ENCODE data around the gene EXO5. TPM values are rescaled to one million over a fixed set of nuclear protein-coding genes. Genes with fewer than 3 reads are reported as not detected.
"Not testable (repeated sequence)": the region's sequence is repeated elsewhere in the genome, so short reads cannot be mapped to it uniquely, and the experiment has no call there.

Gene EXO5
- total RNA-seq, 1 donor from 2014 or later, result 16.3 TPM

- H3K27ac ChIP-seq, result peak overlapping the region; percentile 68 to 77
- H3K36me3 ChIP-seq, result peaks cover 9 to 15% of the 10 kb centered on the region in 2 donors
- H3K4me1 ChIP-seq, result peaks cover 0 to 4% of the 10 kb centered on the region in 2 donors
- intact Hi-C loops (cut with DNase I), result loop anchor here (1.0 kb wide), 2 partner anchors 27 to 54 kb away; partner anchors contain the start of genes ZFP69B and ZNF684
- DNase-seq (ENCODE audit: low spot score in 2 of 2), result no peak
- H3K27me3 ChIP-seq, result no peaks in the 10 kb centered on the region
- no peak for TF ChIP-seq CTCF (IDR thresholded peaks at IDR 0.05)
- peak overlapping the region; percentile 93 to 99 for H3K4me3 ChIP-seq
- H3K9me3 ChIP-seq, result peaks cover 0 to 21% of the 10 kb centered on the region in 2 donors
Measured at GRCh38 chr1:40477678-40478053, 30.9 kb upstream of the EXO5 start.

- Histone ChIP-seq H3K36me3 (peaks cover 9 to 16% of the 10 kb centered on the region in 2 donors), H3K27me3 (no peaks in the 10 kb centered on the region), H3K4me3 (peak overlapping the region; percentile 93 to 99), H3K9me3 (peaks cover 0 to 21% of the 10 kb centered on the region in 2 donors), H3K27ac (peak overlapping the region; percentile 68 to 77), H3K4me1 (peaks cover 0 to 4% of the 10 kb centered on the region in 2 donors)
- intact Hi-C loops (cut with DNase I), result no loop called here
- no peak for TF ChIP-seq CTCF (IDR thresholded peaks at IDR 0.05)
- no peak for DNase-seq (ENCODE audit: low spot score in 2 of 2)
Measured at GRCh38 chr1:40478276-40478675, 30.3 kb upstream of the EXO5 start.

GRCh38 chr1:40479156-40479555 lies 29.4 kb upstream of the EXO5 start:
- DNase-seq (ENCODE audit: low spot score in 2 of 2), result no peak
- no peak overlapping the region for H3K27ac ChIP-seq
- intact Hi-C loops (cut with DNase I), result no loop called here
- no peaks in the 10 kb centered on the region for H3K27me3 ChIP-seq
- H3K36me3 ChIP-seq, result peaks cover 14 to 25% of the 10 kb centered on the region in 2 donors
- H3K9me3 ChIP-seq, result peaks cover 0 to 16% of the 10 kb centered on the region in 2 donors
- H3K4me1 ChIP-seq, result peaks cover 0 to 4% of the 10 kb centered on the region in 2 donors
- no peak overlapping the region for H3K4me3 ChIP-seq
- no peak for TF ChIP-seq CTCF (IDR thresholded peaks at IDR 0.05)

- TF ChIP-seq CTCF (IDR thresholded peaks at IDR 0.05), result no peak
- H3K27me3 ChIP-seq, result no peaks in the 10 kb centered on the region
- peaks cover 53 to 68% of the 10 kb centered on the region in 2 donors for H3K36me3 ChIP-seq
- intact Hi-C loops (cut with DNase I), result no loop called here
- no peak for DNase-seq (ENCODE audit: low spot score in 2 of 2)
- H3K4me1 ChIP-seq, result no peaks in the 10 kb centered on the region
- H3K9me3 ChIP-seq, result peaks cover 43 to 91% of the 10 kb centered on the region in 2 donors
- no peak overlapping the region for H3K4me3 ChIP-seq
- no peak overlapping the region for H3K27ac ChIP-seq
Measured at GRCh38 chr1:40495315-40495903, 13.2 kb upstream of the EXO5 start.

GRCh38 chr1:40502651-40503050 lies 5.9 kb upstream of the EXO5 start:
- peaks cover 7 to 56% of the 10 kb centered on the region in 2 donors for H3K9me3 ChIP-seq
- H3K27ac ChIP-seq; H3K4me3 ChIP-seq; intact Hi-C loops (cut with DNase I); H3K36me3 ChIP-seq; H3K4me1 ChIP-seq; H3K27me3 ChIP-seq; DNase-seq (ENCODE audit: low spot score in 2 of 2): not testable (repeated sequence)

GRCh38 chr1:40507973-40508372 lies 594 bp upstream of the EXO5 start:
- Histone ChIP-seq H3K9me3 (peaks cover 0 to 11% of the 10 kb centered on the region in 2 donors), H3K36me3 (no peaks in the 10 kb centered on the region), H3K27me3 (no peaks in the 10 kb centered on the region), H3K4me3 (peak overlapping the region; percentile 72 to 96), H3K27ac (peak overlapping the region; percentile 64 to 78), H3K4me1 (peaks cover 0 to 2% of the 10 kb centered on the region in 2 donors)
- intact Hi-C loops (cut with DNase I), result no loop called here
- DNase-seq (ENCODE audit: low spot score in 2 of 2), result no peak
- no peak for TF ChIP-seq CTCF (IDR thresholded peaks at IDR 0.05)

All from ascending aorta (tissue), 2 donors.